Stimulated activated CD4-positive, alpha-beta T cell treated with anti-CD3 and anti-CD28 coated beads, TNF-alpha, amount 100 ng/mL, for 4 hours (primary cell): Measurements from ENCODE around the gene FZD4.
"Not testable (repeated sequence)": the region's sequence is repeated elsewhere in the genome, so short reads cannot be mapped to it uniquely, and the experiment has no call there.

Experiments
- DNase-seq, 3 experiments: peaks; one replicate each; pipeline ENCODE4 v3.0.0-alpha.2; 2020; ENCODE audit warnings: low read depth in 3 of 3

Gene FZD4

GRCh38 chr11:86938203-86938899 lies 16.8 kb downstream of the FZD4 start:
- no peak for DNase-seq

- DNase-seq = not testable (repeated sequence)
Measured at GRCh38 chr11:86937193-86937806, 17.9 kb downstream of the FZD4 start.

DNA sequence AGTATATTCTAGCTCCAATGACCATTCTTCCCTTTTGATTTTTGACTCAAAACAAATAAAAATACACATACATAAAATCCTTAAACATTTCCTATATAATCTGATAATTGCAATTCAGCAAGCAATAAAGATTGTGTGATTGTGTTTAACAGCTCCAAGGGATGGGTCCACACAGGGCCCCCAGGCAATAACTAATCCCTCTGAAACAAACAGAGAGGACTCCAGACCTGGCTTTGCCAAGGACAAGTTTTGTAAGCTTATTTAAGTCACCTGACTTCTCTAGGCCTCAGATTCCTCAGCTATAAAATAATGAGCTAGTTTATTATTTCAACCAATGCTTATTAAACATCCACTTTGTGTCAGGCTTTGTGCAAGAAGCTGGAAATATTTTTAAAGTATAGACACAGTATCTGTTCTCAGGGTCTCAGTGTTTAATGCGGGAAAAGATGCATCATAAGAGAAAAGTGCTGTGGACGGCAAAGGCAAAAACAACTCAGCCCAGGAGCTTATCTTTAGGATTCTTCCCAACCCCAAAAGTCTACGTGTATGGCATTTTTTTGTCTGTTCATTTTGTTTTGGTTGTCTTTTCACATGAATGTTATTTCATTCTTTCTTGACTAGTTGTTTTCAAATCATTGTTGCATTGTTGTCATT lies 20.1 kb downstream of the FZD4 start:
- no peak for DNase-seq

DNA sequence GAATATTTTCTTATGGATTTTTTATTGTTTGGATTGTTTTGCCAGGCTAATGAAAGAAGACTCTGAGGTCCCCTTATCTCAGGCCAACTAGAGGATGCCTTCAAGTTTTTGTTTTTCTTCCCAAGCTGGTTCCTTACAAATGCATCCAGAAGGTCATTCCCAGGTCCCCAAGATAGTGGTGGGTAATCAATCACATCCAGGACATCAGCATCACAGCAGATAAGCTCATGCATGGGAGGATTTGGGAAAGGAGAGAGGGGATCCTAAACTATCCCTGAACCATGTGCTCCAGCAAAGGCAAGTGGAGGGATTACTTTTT lies 20.7 kb downstream of the FZD4 start:
- no peak for DNase-seq

DNA sequence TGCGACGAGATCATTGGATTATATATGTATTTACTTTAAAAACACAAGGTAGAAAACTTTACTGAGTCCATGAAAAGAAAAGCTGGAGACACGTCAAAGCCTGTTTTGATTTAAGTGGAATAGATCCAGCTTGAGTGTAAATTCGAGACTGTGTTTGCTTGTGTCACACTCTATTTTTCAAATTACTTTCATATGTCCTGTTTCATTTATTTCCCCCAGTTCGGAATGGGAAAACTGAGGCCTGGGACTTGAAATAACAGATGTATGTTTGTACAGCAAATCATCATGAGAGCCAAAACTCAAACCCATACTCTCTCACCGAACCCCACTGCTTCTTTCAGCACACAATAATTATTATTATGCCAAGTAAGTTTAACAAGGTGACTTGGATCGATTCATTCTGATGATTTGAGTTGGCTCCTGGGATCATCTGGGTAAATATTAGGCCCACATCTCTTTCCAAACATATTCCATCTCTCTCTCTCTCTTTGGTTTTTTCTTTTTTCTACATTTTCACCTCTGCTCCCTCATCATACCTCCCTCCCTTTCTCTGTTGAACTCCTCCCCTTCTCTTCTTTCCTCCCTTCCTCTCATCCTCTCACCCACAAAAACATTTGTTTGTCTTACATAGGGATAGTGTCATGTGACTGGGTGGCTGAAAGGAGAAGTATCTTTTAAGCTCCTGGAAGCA lies 21.2 kb downstream of the FZD4 start:
- DNase-seq = no peak

DNA sequence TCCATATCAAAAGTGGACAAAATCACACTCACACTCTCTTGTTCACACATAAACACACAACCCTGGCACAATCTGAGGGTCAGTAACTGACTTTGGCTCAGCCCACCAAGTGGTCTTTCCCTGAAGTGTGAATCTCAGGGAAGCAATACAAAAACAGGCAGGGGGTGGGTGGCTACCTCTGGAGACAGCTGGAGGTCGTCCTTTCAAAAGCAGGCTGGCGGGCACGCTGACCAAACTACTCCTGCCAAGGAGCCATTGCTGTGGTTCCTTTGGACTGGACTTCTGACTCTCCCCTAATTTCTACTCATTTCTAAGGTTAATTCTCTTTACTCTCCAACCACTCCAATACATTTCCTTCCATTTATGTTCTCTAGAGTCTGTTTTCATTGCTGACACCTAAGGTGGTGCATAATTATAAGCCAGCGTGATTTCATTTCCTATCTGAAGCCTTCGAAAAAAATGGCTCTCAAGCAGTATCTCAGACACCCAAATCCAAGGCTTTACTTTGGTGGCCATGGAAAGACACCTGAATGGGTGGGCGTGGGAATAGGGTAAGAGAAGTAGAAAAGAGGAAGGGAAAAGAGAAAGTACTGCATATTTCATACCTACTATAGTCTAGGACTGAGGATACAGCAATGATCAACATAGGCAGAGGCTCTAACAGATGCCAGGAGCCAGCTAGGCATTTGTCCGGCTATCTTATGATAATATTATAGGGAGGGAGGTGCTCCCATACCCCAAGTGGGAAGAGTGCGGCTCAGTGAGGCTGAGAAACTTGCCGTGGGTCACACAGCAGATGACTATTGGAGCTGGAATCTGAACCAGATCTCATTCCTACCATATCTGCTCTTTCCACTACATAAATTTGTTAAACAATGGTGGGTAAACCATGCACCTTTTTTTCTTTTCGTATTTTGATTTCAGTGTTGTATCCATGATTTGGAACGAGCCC lies 22.0 kb downstream of the FZD4 start:
- no peak for DNase-seq

- DNase-seq = no peak
Measured at GRCh38 chr11:86932259-86932585, 23.0 kb downstream of the FZD4 start.

DNA sequence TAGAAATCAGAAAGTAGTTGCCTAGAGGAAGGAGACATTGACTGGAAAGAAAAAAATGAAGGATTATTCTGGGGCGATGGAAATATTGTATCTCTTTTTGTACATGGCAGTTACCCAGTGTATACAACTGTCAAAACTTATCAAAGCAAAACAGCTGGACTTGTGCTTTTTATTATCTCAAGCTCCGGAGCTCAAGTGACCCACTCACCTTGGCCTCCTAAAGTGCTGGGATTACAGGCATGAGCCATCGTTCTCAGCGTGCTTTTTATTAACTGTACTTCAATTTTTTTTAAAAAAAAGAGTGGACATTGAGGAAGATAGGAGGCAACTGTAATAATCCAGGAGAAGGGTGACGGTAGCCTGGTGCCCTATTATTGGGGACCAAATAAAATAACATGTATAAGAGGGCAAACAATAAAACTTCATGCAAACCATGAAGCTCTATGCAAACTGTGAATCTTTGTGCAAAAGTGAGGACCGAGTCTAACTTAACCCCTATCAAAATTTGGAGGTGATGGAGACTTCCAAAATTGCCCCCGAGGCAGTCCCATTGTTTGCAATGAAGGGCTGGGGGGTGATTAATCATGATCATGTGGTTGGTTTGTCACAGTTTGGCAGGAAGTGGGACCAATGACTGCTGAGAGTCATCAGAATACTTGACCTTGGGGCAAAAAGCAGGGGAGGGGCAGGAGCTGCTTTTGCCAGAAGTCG lies 23.5 kb downstream of the FZD4 start:
- DNase-seq = no peak

GRCh38 chr11:86930957-86931547 lies 24.1 kb downstream of the FZD4 start:
- no peak for DNase-seq

DNA sequence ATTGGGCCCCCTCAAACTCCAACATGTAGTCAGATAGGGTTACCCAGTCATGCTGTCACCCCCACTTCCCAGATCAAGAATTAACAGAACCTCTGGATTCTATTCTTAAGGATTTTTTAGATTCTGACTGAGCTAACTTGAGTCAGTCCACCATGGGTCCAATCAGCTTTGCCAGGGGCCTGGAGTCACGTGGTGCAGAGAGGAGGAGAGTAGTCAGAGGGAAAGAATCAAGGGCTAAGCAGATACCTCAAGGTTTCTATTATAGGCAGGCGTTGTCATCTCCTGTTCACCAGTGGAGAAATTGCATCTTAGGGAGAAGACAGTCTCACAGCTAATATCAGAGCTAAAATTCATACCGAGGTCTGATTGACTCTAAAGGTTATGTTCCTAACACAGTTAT lies 28.2 kb downstream of the FZD4 start:
- DNase-seq = no peak

GRCh38 chr11:86923999-86924766 lies 31.0 kb downstream of the FZD4 start:
- DNase-seq = no peak

GRCh38 chr11:86922225-86922624 lies 33.0 kb downstream of the FZD4 start:
- DNase-seq = no peak

DNA sequence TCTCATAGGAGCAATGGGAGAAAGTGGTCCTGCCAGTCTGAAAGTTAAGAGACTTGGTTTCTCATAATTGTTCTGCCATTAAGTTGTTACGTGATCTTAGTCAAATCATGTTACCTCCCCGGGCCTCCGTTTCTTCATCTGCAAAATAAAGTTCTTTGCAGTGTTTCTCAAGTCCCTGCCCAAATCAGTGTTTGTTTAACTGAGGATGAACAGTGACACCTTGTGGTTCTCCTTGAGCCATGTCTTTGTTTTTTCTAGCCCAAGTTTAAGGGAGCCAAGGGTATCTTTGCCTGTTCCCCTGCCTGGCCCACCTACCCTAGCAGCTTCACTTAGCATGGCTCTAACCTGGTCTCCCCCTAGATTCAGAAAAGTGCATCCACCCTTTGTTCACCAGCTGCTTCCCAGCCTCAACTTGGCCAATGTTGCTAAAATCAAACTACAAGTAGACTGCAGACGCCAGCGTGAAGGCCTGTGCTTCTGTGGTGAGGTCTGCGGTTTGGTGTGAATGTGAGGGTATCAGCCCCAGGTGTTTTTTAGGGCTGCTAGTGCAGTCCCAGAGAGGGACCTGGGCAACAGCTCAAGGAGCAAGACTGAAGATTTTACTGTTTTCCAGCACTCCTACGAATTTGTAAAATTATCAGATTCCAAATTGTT lies 35.5 kb downstream of the FZD4 start:
- DNase-seq = no peak

- no peak for DNase-seq
Measured at GRCh38 chr11:86918973-86919372, 36.2 kb downstream of the FZD4 start.

DNA sequence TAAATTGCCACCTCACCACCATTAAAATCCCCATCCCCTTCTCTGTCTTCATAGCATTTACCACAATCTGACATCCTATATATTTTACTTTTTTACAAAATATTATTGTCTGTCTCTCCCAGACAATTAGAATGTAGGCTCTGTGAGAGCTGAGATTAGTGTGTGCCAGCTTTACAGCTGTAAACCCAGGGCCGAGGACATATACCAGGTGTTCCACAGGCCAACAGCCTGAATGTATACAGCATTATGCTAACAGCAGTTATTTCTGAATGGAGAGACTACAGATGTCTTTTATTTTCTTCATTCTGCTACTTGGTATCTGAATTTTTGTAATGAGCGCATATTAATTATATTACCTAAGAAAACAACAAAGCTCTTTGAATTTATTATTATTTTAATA lies 36.7 kb downstream of the FZD4 start:
- no peak for DNase-seq

- no peak for DNase-seq
Measured at GRCh38 chr11:86917589-86917988, 37.6 kb downstream of the FZD4 start.

DNA sequence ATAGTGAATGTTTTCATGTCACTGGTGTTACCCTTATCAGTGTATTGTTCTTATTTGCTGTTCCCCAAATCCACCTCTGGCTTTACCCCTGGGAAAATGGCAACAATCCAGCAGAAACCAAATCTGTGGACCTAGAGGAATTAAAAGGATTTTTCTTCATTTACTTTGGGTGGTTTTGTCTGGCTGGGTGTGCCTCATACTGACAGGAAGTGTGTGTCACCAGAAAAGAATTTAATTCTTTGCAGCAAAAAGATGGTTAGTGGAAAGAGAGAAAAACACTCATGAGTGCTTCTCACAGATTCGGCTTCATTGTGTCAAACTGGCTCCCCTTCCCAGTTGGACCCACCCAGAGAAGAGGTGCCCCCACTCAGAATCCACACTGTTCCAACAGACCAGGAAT lies 38.9 kb downstream of the FZD4 start:
- no peak for DNase-seq

DNA sequence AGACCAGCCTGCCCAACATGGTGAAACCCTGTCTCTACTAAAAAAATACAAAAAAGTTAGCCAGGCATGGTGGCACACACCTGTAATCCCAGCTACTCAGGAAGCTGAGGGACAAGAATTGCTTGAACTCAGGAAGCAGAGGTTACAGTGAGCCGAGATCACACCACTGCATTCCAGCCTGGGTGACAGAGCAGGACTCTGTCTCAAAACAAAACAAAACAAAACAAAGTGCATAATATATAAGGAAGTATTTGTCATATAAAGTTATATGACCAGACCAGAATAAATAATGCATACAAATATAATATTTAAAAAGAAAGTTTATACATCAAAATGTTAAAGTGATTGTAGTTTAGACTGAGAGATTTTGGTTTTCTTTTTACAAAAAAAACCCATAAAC lies 39.3 kb downstream of the FZD4 start:
- DNase-seq = not testable (repeated sequence)

DNA sequence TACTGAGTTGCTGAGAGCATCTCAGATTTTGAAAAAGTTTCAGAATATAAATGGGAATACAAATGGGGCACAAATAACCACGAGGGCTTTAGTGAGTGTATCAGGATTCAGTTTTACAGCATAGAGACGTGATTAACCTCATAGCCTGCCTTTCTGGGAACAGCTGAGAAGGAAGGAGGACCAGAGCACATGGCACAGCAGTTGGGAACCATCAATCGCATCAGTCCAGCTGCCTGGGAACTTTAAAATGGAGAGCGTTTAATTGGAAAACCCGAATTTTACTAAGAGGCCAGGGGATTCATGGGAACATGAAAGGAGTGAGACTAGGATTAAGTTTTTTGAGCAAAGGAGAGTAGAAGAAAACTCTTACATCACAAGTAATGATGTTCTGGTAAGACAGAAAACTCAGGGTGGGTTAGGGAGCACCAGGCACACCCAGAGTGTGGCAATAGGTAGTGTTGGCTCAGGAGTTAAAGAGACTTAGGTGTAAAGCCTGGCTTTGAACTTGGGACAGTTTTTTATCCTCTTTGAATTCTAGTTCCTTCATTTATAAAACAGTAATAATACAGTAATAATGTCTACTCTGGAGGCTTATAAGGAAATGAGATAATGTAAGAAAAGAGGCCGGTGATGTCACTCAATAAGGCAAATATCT lies 40.2 kb downstream of the FZD4 start:
- no peak for DNase-seq
